ENCODE measurements around the gene L3MBTL2.

L3MBTL2 gene

GRCh38 chr22:41280854-41281253 lies 75.7 kb downstream of the L3MBTL2 start:
- DNase-seq, result no peak
